Mesendoderm (in vitro differentiated cells): ENCODE results near the gene FAM171A2. TPM values are rescaled to one million over a fixed set of nuclear protein-coding genes. Genes with fewer than 3 reads are reported as not detected.

Experiments used
- DNase-seq: peaks from one replicate; pipeline ENCODE4 v3.0.0; 2013
- H2AK5ac ChIP-seq: 2 replicates; pipeline ENCODE4 v1.6.1; 2013; ENCODE audit warnings: low read length, inconsistent platforms
- H2BK120ac ChIP-seq: 2 replicates; pipeline ENCODE4 v1.6.1; 2013; ENCODE audit warnings: low read depth, mild to moderate bottlenecking, low read length, moderate library complexity, mixed read lengths
- H2BK15ac ChIP-seq: replicated peaks from 2 replicates; pipeline ENCODE4 v1.6.1; 2013; ENCODE audit warnings: low read depth, mild to moderate bottlenecking, moderate library complexity
- H2BK5ac ChIP-seq: 2 replicates; pipeline ENCODE4 v1.6.1; 2013; ENCODE audit warnings: low read length, inconsistent platforms
- H3K18ac ChIP-seq: 2 replicates; pipeline ENCODE4 v1.6.1; 2013; ENCODE audit warnings: mild to moderate bottlenecking, low read length, mixed read lengths
- H3K23ac ChIP-seq: one replicate; pipeline ENCODE4 v1.6.1; 2013; ENCODE audit warnings: low read length
- H3K27ac ChIP-seq: 2 replicates; pipeline ENCODE4 v1.5.1; 2013; ENCODE audit warnings: low read depth, mild to moderate bottlenecking, inconsistent platforms, low read length, moderate library complexity
- H3K27me3 ChIP-seq: 2 replicates; pipeline ENCODE4 v1.6.1; 2013; ENCODE audit warnings: low read length, control low read depth, mild to moderate bottlenecking, inconsistent platforms; ENCODE audit not compliant: insufficient read depth, poor library complexity
- H3K36me3 ChIP-seq: 2 replicates; pipeline ENCODE4 v1.6.1; 2013; ENCODE audit warnings: low read length, inconsistent platforms; ENCODE audit not compliant: control insufficient read depth, insufficient read depth
- H3K4ac ChIP-seq: one replicate; pipeline ENCODE4 v1.6.1; 2013; ENCODE audit warnings: low read depth, mild to moderate bottlenecking, low read length, moderate library complexity
- H3K4me1 ChIP-seq: 2 replicates; pipeline ENCODE4 v1.6.1; 2013; ENCODE audit warnings: low read depth, low read length, inconsistent platforms; ENCODE audit not compliant: control insufficient read depth
- H3K4me2 ChIP-seq: 2 replicates; pipeline ENCODE4 v1.6.1; 2013; ENCODE audit warnings: low read length
- H3K4me3 ChIP-seq: 2 replicates; pipeline ENCODE4 v1.5.1; 2013; ENCODE audit warnings: mild to moderate bottlenecking, low read length
- H3K56ac ChIP-seq: one replicate; pipeline ENCODE4 v1.6.1; 2013; ENCODE audit warnings: low read length
- H3K79me1 ChIP-seq: 2 replicates; pipeline ENCODE4 v1.6.1; 2013; ENCODE audit warnings: low read length, inconsistent platforms
- H3K79me2 ChIP-seq: 2 replicates; pipeline ENCODE4 v1.6.1; 2013; ENCODE audit warnings: mild to moderate bottlenecking, low read length; ENCODE audit not compliant: control insufficient read depth, insufficient read depth
- H3K9ac ChIP-seq: 2 replicates; pipeline ENCODE4 v1.6.1; 2013; ENCODE audit warnings: low read length, inconsistent platforms
- H4K5ac ChIP-seq: one replicate; pipeline ENCODE4 v1.6.1; 2013; ENCODE audit warnings: low read length
- H4K8ac ChIP-seq: one replicate; pipeline ENCODE4 v1.6.1; 2013; ENCODE audit warnings: low read depth, mild to moderate bottlenecking, control low read depth, low read length, moderate library complexity
- WGBS: extraction: QIAGEN DNeasy Blood & Tissue Kit; methylation state at CpG from one replicate; pipeline ENCODE4 v1.1.7; 2013; ENCODE audit warnings: low lambda C conversion rate, missing lambda C conversion rate; ENCODE audit not compliant: insufficient coverage; ENCODE audit errors: extremely low coverage; 5-methylcytosine and 5-hydroxymethylcytosine counted together
- polyA plus RNA-seq, 2 experiments: library from polyadenylated mRNA; stranded (reverse); fragments of 200-250 nt; gene quantifications; one replicate each; pipeline ENCODE4 v1.2.3, GENCODE V29; 2013

FAM171A2 gene
- 6.5 TPM for polyA plus RNA-seq (2013, experiment 1 of 2)
- 6.4 TPM for polyA plus RNA-seq (2013, experiment 2 of 2)

DNA sequence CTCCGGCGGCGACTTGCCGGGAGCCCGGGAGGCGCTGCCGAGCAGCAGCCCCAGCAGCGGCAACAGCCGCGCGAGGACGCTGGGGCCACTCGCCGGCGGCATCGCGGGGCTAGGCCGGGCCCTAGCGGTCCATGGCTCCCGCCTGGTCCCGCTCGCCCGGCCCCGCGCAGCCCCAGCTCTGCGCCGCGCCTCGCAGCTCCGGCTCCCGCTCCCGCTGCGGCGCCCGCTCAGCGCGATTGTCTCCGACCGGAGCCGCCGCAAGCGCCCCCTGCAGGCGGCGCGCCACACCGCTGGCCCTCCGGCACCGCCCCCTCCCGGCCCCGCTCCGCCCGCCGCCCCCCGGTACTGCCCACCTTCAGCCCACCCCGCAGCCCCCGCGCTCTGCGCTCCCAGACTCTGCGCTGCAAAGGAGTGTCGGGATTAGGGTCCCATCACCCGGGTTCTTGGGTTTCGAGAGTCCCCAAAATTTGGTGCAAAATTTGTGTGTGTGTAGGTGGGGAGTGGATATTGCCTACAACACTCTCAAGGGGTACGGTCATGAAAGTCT lies at the start of gene FAM171A2:
Gene FAM171A2, minus strand, starts transcription at position 241 of the 547 bp plus-strand sequence. Its CDS starts 139 bp downstream, at position 102.
- Histone ChIP-seq H3K36me3 (no peaks in the 10 kb centered on the region), H2BK120ac (peak within 1 kb of the TSS; percentile 63), H3K4me3 (peak within 1 kb of the TSS; percentile 78), H3K79me1 (no peaks in the 10 kb centered on the region), H3K23ac (no peak within 1 kb of the TSS), H2BK15ac (peak within 1 kb of the TSS; percentile 20), H4K8ac (no peak within 1 kb of the TSS), H4K5ac (no peak within 1 kb of the TSS), H3K18ac (peak within 1 kb of the TSS; percentile 94), H3K27ac (no peak within 1 kb of the TSS), H3K56ac (peak within 1 kb of the TSS; percentile 93), H2AK5ac (no peak within 1 kb of the TSS), H3K9ac (peak within 1 kb of the TSS; percentile 88), H3K4ac (peak within 1 kb of the TSS; percentile 81), H3K4me2 (peak within 1 kb of the TSS; percentile 84), H2BK5ac (no peak within 1 kb of the TSS), H3K27me3 (no peaks in the 10 kb centered on the region), H3K79me2 (no peaks in the 10 kb centered on the region), H3K4me1 (peaks cover 5% of the 10 kb centered on the region)
- WGBS = no CpG with 5 or more reads among the region's 63 CpGs
- peak; percentile 65 for DNase-seq

GRCh38 chr17:44409309-44410028 lies 45.8 kb upstream of the FAM171A2 start:
- no peak overlapping the region for H3K4me2 ChIP-seq
- no peak overlapping the region for H3K18ac ChIP-seq
- H3K23ac ChIP-seq = no peak overlapping the region
- H2BK15ac ChIP-seq = no peak overlapping the region
- no peak overlapping the region for H3K9ac ChIP-seq
- no peak overlapping the region for H2BK5ac ChIP-seq
- H3K36me3 ChIP-seq = no peaks in the 10 kb centered on the region
- H3K27ac ChIP-seq = no peak overlapping the region
- no CpG with 5 or more reads among the region's 7 CpGs for WGBS
- H3K79me1 ChIP-seq = no peaks in the 10 kb centered on the region
- H4K8ac ChIP-seq = no peak overlapping the region
- H3K79me2 ChIP-seq = no peaks in the 10 kb centered on the region
- H3K4me1 ChIP-seq = no peaks in the 10 kb centered on the region
- no peak overlapping the region for H3K56ac ChIP-seq
- no peak overlapping the region for H3K4ac ChIP-seq
- no peaks in the 10 kb centered on the region for H3K27me3 ChIP-seq
- no peak overlapping the region for H2AK5ac ChIP-seq
- H4K5ac ChIP-seq = no peak overlapping the region
- no peak overlapping the region for H3K4me3 ChIP-seq
- no peak overlapping the region for H2BK120ac ChIP-seq
- DNase-seq = peak; percentile 11

DNA sequence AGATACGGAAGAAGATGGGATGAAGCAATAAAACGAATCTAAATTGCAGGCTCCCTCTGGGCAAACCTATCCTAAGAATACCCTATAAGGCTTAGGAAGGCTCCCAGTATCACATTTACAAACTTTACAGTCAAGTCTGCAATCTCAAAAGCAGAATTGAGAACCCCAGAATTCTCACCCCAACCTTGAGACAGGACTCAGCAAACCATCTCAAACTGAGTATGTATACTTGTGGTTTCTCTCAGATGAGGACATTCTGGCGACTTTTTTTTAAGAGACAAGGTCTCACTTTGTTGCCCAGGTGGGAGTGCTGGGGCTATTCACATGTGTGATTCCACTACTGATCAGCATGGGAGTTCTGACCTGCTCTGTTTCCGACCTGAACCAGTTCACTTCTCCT lies 45.1 kb upstream of the FAM171A2 start:
- no CpG with 5 or more reads among the region's 4 CpGs for WGBS

GRCh38 chr17:44402564-44403172 lies 39.0 kb upstream of the FAM171A2 start:
- H3K27me3 ChIP-seq = no peaks in the 10 kb centered on the region
- H2AK5ac ChIP-seq = no peak overlapping the region
- H3K18ac ChIP-seq = no peak overlapping the region
- H3K23ac ChIP-seq = no peak overlapping the region
- no peak for DNase-seq
- no peaks in the 10 kb centered on the region for H3K79me2 ChIP-seq
- no peak overlapping the region for H3K4me2 ChIP-seq
- H3K27ac ChIP-seq = no peak overlapping the region
- WGBS = no CpG with 5 or more reads among the region's 5 CpGs
- H3K79me1 ChIP-seq = no peaks in the 10 kb centered on the region
- H4K8ac ChIP-seq = no peak overlapping the region
- no peak overlapping the region for H2BK5ac ChIP-seq
- no peak overlapping the region for H4K5ac ChIP-seq
- H3K56ac ChIP-seq = no peak overlapping the region
- H3K4me1 ChIP-seq = no peaks in the 10 kb centered on the region
- H3K9ac ChIP-seq = no peak overlapping the region
- no peak overlapping the region for H2BK120ac ChIP-seq
- H2BK15ac ChIP-seq = no peak overlapping the region
- peaks cover 6% of the 10 kb centered on the region for H3K36me3 ChIP-seq
- H3K4ac ChIP-seq = no peak overlapping the region
- no peak overlapping the region for H3K4me3 ChIP-seq

More for the DNA sequence above, 45.1 kb upstream of the FAM171A2 start:
- Histone ChIP-seq H3K18ac (no peak overlapping the region), H3K79me1 (no peaks in the 10 kb centered on the region), H3K56ac (no peak overlapping the region), H2BK15ac (no peak overlapping the region), H3K4me2 (no peak overlapping the region), H4K5ac (no peak overlapping the region), H3K27me3 (no peaks in the 10 kb centered on the region), H3K4me3 (no peak overlapping the region), H3K4me1 (no peaks in the 10 kb centered on the region), H3K9ac (no peak overlapping the region), H3K4ac (no peak overlapping the region), H2BK5ac (no peak overlapping the region), H3K79me2 (no peaks in the 10 kb centered on the region), H3K36me3 (no peaks in the 10 kb centered on the region), H3K23ac (no peak overlapping the region), H4K8ac (no peak overlapping the region), H3K27ac (no peak overlapping the region), H2BK120ac (no peak overlapping the region), H2AK5ac (no peak overlapping the region)
- DNase-seq = no peak

DNA sequence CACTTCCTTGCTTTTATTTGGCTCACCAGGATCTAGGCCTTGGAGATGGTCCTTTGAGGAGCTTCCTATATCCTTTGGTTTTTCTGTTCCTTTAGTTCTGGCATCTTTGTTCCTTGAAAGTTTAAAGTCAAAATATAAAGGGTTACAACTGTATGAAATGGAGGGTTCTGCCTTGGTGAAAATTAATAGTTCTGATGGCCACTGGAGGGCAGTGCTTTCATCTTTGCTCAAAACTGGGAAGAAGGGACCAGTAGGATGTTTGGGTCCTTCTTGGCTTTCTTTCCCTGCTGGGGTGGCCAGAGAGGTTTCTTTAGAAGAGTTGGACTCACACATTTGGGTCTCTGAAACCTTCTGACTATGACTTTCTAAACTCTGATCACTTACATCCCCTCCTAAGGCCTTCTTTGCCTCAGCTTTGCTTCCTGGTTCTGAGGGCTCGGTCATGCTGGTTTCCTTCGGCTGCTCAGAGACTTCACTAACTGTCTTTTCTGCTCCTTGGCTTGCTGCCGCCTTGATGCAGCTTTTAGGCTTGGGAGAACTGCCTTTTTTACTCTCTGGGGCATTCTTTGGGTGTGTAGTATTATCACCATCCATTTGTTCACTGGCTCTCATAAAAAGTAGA lies 36.7 kb upstream of the FAM171A2 start:
- Histone ChIP-seq H3K4me1 (no peaks in the 10 kb centered on the region), H3K36me3 (peaks cover 6% of the 10 kb centered on the region), H3K27ac (no peak overlapping the region), H3K79me2 (no peaks in the 10 kb centered on the region), H3K27me3 (no peaks in the 10 kb centered on the region), H2AK5ac (no peak overlapping the region), H3K4me3 (no peak overlapping the region), H3K18ac (no peak overlapping the region), H3K4me2 (no peak overlapping the region), H4K5ac (no peak overlapping the region), H3K9ac (no peak overlapping the region), H3K79me1 (no peaks in the 10 kb centered on the region), H2BK120ac (no peak overlapping the region), H3K4ac (no peak overlapping the region), H3K23ac (no peak overlapping the region), H4K8ac (no peak overlapping the region), H2BK15ac (no peak overlapping the region), H2BK5ac (no peak overlapping the region), H3K56ac (no peak overlapping the region)
- WGBS = no CpG with 5 or more reads among the region's 3 CpGs
- DNase-seq = no peak
